ENCODE data around the gene PCDHGA5. TPM values are rescaled to one million over a fixed set of nuclear protein-coding genes. Genes with fewer than 3 reads are reported as not detected.
"Not testable (repeated sequence)": the region's sequence is repeated elsewhere in the genome, so short reads cannot be mapped to it uniquely, and the experiment has no call there.

Gene PCDHGA5
- total and polyA plus RNA-seq, 11 donors = 1.5 to 9.6 (median 6.4) TPM

GRCh38 chr5:141411575-141411974 is 47.6 kb downstream of the PCDHGA5 start:
- intact Hi-C loops (cut with DNase I) = loop anchor here in 6 of 10 donors (5.0 to 10.0 kb wide), 5 partner anchors 47 to 146 kb away; partner anchors contain the start of genes PCDHGA5 (in 3 of the 6) and PCDHGA1 (in 1 of the 6)
- no peak for DNase-seq
- Histone ChIP-seq H3K27me3 (peaks cover 0 to 75% (median 0%) of the 10 kb centered on the region in 9 donors), H3K27ac (no peak overlapping the region), H3K9me3 (peaks cover 0 to 100% (median 53%) of the 10 kb centered on the region in 12 donors), H3K4me1 (peaks cover 0 to 8% (median 0%) of the 10 kb centered on the region in 12 donors), H3K4me3 (no peak overlapping the region), H3K36me3 (peaks cover 0 to 29% (median 0%) of the 10 kb centered on the region in 9 donors)
- TF ChIP-seq POLR2A (IDR thresholded peaks at IDR 0.05) (no peak), CTCF (IDR thresholded peaks at IDR 0.05) (no peak)
- WGBS, 4 donors = 68 to 79% (median 74%) methylated on average over 3 of the region's 3 CpGs
- ATAC-seq = no peak

GRCh38 chr5:141412854-141413539 is 49.0 kb downstream of the PCDHGA5 start, which contains the start of gene PCDHGA10:
Gene PCDHGA10 (plus strand): TSS chr5:141412987. CDS start chr5:141413176, 189 bp downstream.
- H3K4me1 ChIP-seq = peaks cover 0 to 4% (median 0%) of the 10 kb centered on the region in 12 donors
- peak; percentile 24 to 66 (median 64) for ATAC-seq
- TF ChIP-seq CTCF (IDR thresholded peaks at IDR 0.05) (peak; percentile 26 to 60 (median 42)), POLR2A (IDR thresholded peaks at IDR 0.05) (no peak)
- DNase-seq = peak in 3 of 5 donors; percentile 53 to 61 (median 59)
- H3K4me3 ChIP-seq = peak within 1 kb of the TSS in 10 of 12 donors; percentile 10 to 49 (median 36)
- peaks cover 0 to 100% (median 53%) of the 10 kb centered on the region in 12 donors for H3K9me3 ChIP-seq
- peak within 1 kb of the TSS in 1 of 12 donors; percentile 36 for H3K27ac ChIP-seq
- intact Hi-C loops (cut with DNase I) = loop anchor here in 7 of 10 donors (2.0 to 10.0 kb wide), 6 partner anchors 48 to 148 kb away; partner anchors contain the start of genes PCDHGA5 (in 3 of the 7) and PCDHGA1 (in 1 of the 7)
- 27 to 44% (median 39%) methylated on average over 30 to 31 of the region's 31 CpGs for WGBS, 4 donors
- H3K36me3 ChIP-seq = peaks cover 0 to 29% (median 0%) of the 10 kb centered on the region in 9 donors
- peaks cover 0 to 78% (median 0%) of the 10 kb centered on the region in 9 donors for H3K27me3 ChIP-seq

GRCh38 chr5:141413540-141414069 is 49.6 kb downstream of the PCDHGA5 start:
- intact Hi-C loops (cut with DNase I) = loop anchor here in 7 of 10 donors (2.0 to 10.0 kb wide), 6 partner anchors 49 to 147 kb away; partner anchors contain the start of genes PCDHGA5 (in 3 of the 7) and PCDHGA1 (in 1 of the 7)
- Histone ChIP-seq H3K4me1 (peaks cover 0 to 9% (median 4%) of the 10 kb centered on the region in 12 donors), H3K4me3 (peak overlapping the region in 10 of 12 donors; percentile 10 to 49 (median 36)), H3K36me3 (peaks cover 0 to 32% (median 0%) of the 10 kb centered on the region in 9 donors), H3K27ac (no peak overlapping the region), H3K27me3 (peaks cover 0 to 77% (median 0%) of the 10 kb centered on the region in 9 donors), H3K9me3 (peaks cover 0 to 100% (median 55%) of the 10 kb centered on the region in 12 donors)
- DNase-seq (no peak), ATAC-seq (peak in 2 of 4 donors; percentile 16 to 25)
- TF ChIP-seq CTCF (IDR thresholded peaks at IDR 0.05) = no peak
- TF ChIP-seq POLR2A (IDR thresholded peaks at IDR 0.05) = no peak
- 28 to 42% (median 33%) methylated on average over 19 to 25 of the region's 25 CpGs for WGBS, 4 donors

GRCh38 chr5:141414548-141415274 is 50.7 kb downstream of the PCDHGA5 start:
- intact Hi-C loops (cut with DNase I) = loop anchor here in 9 of 10 donors (5.0 to 10.0 kb wide), 8 partner anchors 50 to 148 kb away; partner anchors contain the start of genes PCDHGA5 (in 3 of the 9) and PCDHGA1 (in 1 of the 9)
- not testable (repeated sequence) for H3K27ac ChIP-seq, H3K4me3 ChIP-seq, ATAC-seq, DNase-seq
- Histone ChIP-seq H3K9me3 (peaks cover 0 to 100% (median 55%) of the 10 kb centered on the region in 12 donors), H3K36me3 (peaks cover 0 to 36% (median 0%) of the 10 kb centered on the region in 9 donors), H3K27me3 (peaks cover 0 to 76% (median 0%) of the 10 kb centered on the region in 9 donors), H3K4me1 (peaks cover 0 to 11% (median 4%) of the 10 kb centered on the region in 12 donors)
- whole genome bisulfite sequencing, 4 donors = 47 to 60% (median 49%) methylated on average over 7 to 46 of the region's 46 CpGs

GRCh38 chr5:141415275-141415618 is 51.3 kb downstream of the PCDHGA5 start:
- H3K9me3 ChIP-seq = peaks cover 0 to 100% (median 53%) of the 10 kb centered on the region in 12 donors
- H3K27ac ChIP-seq, ATAC-seq, H3K4me3 ChIP-seq, DNase-seq: not testable (repeated sequence)
- WGBS, 4 donors = 43 to 59% (median 48%) methylated on average over 13 to 24 of the region's 24 CpGs
- peaks cover 0 to 76% (median 0%) of the 10 kb centered on the region in 9 donors for H3K27me3 ChIP-seq
- peaks cover 0 to 39% (median 0%) of the 10 kb centered on the region in 9 donors for H3K36me3 ChIP-seq
- intact Hi-C loops (cut with DNase I) = loop anchor here in 6 of 10 donors (5.0 to 10.0 kb wide), 6 partner anchors 50 to 147 kb away; partner anchors contain the start of gene PCDHGA5 (in 2 of the 6)
- peaks cover 0 to 12% (median 4%) of the 10 kb centered on the region in 12 donors for H3K4me1 ChIP-seq
